ENCODE measurements around the gene WDR55.
A peak's percentile ranks its signal among the peaks of the same experiment; 100 is the strongest.

Gene WDR55

GRCh38 chr5:140631831-140632365, 32.8 kb upstream of the WDR55 start:
- peak overlapping the region; percentile 57 for H3K4me3 ChIP-seq (ENCODE audit: low read depth, low read length)
- DNase-seq (ENCODE audit: low read depth): no peak
- no peak for TF ChIP-seq CTCF (conservative IDR thresholded peaks at IDR 0.05; ENCODE audit: low read depth, low read length)

GRCh38 chr5:140632366-140633020, 32.2 kb upstream of the WDR55 start:
- TF ChIP-seq CTCF (conservative IDR thresholded peaks at IDR 0.05; ENCODE audit: low read depth, low read length): no peak
- DNase-seq (ENCODE audit: low read depth): peak; percentile 52
- peak overlapping the region; percentile 57 for H3K4me3 ChIP-seq (ENCODE audit: low read depth, low read length)

- peak; percentile 30 for TF ChIP-seq CTCF (conservative IDR thresholded peaks at IDR 0.05; ENCODE audit: low read depth, low read length)
- DNase-seq (ENCODE audit: low read depth): peak; percentile 44
These were observed 31.7 kb upstream of the WDR55 start, which contains the start of gene CD14 for GRCh38 chr5:140633021-140633471. Gene CD14, minus strand, starts transcription at chr5:140633175. Its CDS starts 104 bp downstream, at chr5:140633071.

GRCh38 chr5:140633501-140633900, 31.2 kb upstream of the WDR55 start:
- DNase-seq (ENCODE audit: low read depth): no peak
- TF ChIP-seq CTCF (conservative IDR thresholded peaks at IDR 0.05; ENCODE audit: low read depth, low read length): no peak
- H3K4me3 ChIP-seq (ENCODE audit: low read depth, low read length): no peak overlapping the region

More at GRCh38 chr5:140633021-140633471, 31.7 kb upstream of the WDR55 start, which contains the start of gene CD14:
- H3K4me3 ChIP-seq (ENCODE audit: low read depth, low read length): peak within 1 kb of the TSS; percentile 57

GRCh38 chr5:140634103-140634502, 30.6 kb upstream of the WDR55 start:
- no peak for TF ChIP-seq CTCF (conservative IDR thresholded peaks at IDR 0.05; ENCODE audit: low read depth, low read length)
- no peak overlapping the region for H3K4me3 ChIP-seq (ENCODE audit: low read depth, low read length)
- DNase-seq (ENCODE audit: low read depth): no peak

GRCh38 chr5:140635291-140636257, 29.1 kb upstream of the WDR55 start:
- no peak for TF ChIP-seq CTCF (conservative IDR thresholded peaks at IDR 0.05; ENCODE audit: low read depth, low read length)
- H3K4me3 ChIP-seq (ENCODE audit: low read depth, low read length): no peak overlapping the region
- DNase-seq (ENCODE audit: low read depth): no peak
